Activated T-helper 2 cell treated with anti-CD3 and anti-CD28 coated beads, Interferon-gamma antibody, Interleukin-2, Interleukin-4, amounts not matched to agents 10 μg/mL and 5 μg/mL and 100 μg/mL, durations not matched to agents 14 hours and 24 hours and 36 hours (primary cell): Measurements from ENCODE around the gene NBPF4. TPM values are rescaled to one million over a fixed set of nuclear protein-coding genes. Genes with fewer than 3 reads are reported as not detected.
"Not testable (repeated sequence)": the region's sequence is repeated elsewhere in the genome, so short reads cannot be mapped to it uniquely, and the experiment has no call there.

Experiments used
- DNase-seq: peaks from one replicate; pipeline ENCODE4 v3.0.0; 2021; ENCODE audit warnings: low spot score
- H3K27ac Mint-ChIP-seq: one replicate; pipeline ENCODE4 v1.8.0; 2021; ENCODE audit warnings: mixed read lengths
- H3K27me3 Mint-ChIP-seq: one replicate; pipeline ENCODE4 v1.8.0; 2021; ENCODE audit warnings: low read depth, mixed read lengths
- H3K36me3 Mint-ChIP-seq: one replicate; pipeline ENCODE4 v1.8.0; 2021; ENCODE audit warnings: low read depth, mixed read lengths
- H3K4me1 Mint-ChIP-seq: one replicate; pipeline ENCODE4 v1.8.0; 2021; ENCODE audit warnings: low read depth, mixed read lengths
- H3K4me3 Mint-ChIP-seq: one replicate; pipeline ENCODE4 v1.8.0; 2021; ENCODE audit warnings: low read depth, mild to moderate bottlenecking, moderate library complexity, mixed read lengths
- H3K9me3 Mint-ChIP-seq: one replicate; pipeline ENCODE4 v1.8.0; 2021; ENCODE audit warnings: mixed read lengths
- intact Hi-C: fragments of 100-400 bp; cut with micrococcal nuclease; formaldehyde crosslinking; loops from one replicate; pipeline ENCODE4 v1.15.1; 2023
- total RNA-seq: library from RNA; stranded (reverse); gene quantifications from 2 replicates; pipeline ENCODE4 v1.2.3, GENCODE V29; 2022

NBPF4 gene
- total RNA-seq, 1 donor from 2014 or later = 0.43 TPM

DNA sequence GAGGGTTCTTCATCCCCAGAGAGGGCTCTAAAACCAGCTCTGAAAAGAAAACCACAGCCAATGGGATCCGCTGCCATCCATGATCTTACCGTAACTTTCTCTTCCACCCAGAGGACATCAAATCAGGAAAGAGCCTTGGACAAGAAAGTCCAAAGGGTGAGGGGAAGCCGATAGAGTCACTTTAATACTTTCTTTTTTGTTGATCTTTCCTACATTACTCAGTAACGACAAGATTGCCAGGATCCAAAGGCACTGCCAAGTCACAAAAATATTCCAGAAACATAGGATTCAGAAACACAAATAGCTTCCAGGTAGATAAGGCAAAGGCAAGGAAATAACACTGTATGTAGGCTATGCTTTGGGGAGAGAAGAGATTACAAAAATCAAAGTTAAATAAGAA, 17.0 kb downstream of the NBPF4 start:
- DNase-seq, H3K4me1 Mint-ChIP-seq, intact Hi-C loops, H3K27me3 Mint-ChIP-seq, H3K4me3 Mint-ChIP-seq, H3K9me3 Mint-ChIP-seq, H3K27ac Mint-ChIP-seq, H3K36me3 Mint-ChIP-seq: not testable (repeated sequence)

DNA sequence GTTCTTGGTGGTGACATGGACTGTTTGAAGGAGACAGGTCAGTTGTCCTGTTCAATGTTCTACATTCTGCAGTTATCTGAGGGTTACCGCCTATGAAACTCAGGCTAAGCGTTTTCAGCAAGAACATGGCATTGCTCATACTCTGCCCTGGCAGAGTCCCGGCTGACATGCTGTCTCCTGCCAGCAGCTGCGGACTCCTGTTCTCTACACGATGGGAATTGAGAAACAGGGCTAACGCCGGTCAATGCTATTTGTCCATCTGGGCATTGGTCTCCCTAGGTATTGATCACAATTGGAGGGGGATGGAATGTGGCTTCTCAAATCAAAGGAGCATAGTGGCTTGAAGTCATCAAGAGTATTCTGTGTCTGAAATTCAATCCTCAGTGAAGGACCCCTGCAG, 20.6 kb downstream of the NBPF4 start:
- H3K27me3 Mint-ChIP-seq, H3K36me3 Mint-ChIP-seq, H3K9me3 Mint-ChIP-seq, H3K4me1 Mint-ChIP-seq, intact Hi-C loops, H3K27ac Mint-ChIP-seq, H3K4me3 Mint-ChIP-seq, DNase-seq: not testable (repeated sequence)

DNA sequence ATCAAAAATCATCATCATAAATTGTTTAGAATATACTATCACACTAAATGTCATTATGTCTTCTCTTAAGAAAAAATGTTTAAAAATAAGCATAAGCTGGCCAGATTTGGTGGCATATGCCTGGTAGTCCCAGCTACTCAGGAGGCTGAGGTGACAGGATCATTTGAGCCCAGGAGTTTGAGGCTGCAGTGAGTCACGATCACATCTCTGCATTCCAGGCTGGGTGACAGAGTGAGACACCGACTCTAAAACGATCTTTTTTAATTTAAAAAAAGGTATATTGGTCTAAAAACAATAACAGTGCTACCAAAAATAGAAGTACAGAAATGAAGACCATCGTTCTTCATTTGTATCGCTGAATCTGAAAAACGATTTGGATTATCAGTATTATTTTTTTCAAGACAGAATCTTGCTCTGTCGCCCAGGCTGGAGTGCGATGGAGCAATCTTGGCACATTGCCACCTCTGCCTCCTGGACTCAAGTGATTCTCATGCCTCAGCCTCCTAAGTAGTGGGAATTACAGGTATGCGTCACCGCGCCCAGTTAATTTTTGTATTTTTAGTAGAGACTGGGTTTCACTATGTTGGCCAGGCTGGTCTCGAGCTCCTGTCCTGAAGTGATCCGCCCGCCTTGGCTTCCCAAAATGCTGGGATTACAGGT, 26.2 kb downstream of the NBPF4 start:
- H3K4me1 Mint-ChIP-seq = peaks cover 16% of the 10 kb centered on the region
- H3K4me3 Mint-ChIP-seq, H3K36me3 Mint-ChIP-seq, H3K9me3 Mint-ChIP-seq, H3K27ac Mint-ChIP-seq, DNase-seq, H3K27me3 Mint-ChIP-seq, intact Hi-C loops: not testable (repeated sequence)

DNA sequence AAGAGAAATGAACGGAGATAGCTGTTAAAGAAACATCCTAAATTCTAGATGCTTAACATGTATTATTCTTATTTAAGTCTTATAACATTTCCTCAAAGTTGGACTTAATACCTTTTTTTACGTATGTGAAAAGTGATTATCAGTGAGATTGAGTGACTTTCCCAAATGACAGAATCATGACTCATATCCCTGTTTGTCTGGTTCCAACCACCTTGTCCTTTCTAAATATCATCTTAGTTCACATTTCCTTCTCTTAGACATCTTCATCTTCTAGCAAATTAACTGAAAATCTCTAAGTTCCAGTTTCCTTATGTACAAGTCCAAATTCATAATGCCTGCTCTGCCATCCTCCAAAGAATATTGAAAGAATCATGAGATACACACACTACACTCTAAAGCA, 26.9 kb downstream of the NBPF4 start:
- H3K9me3 Mint-ChIP-seq, H3K4me3 Mint-ChIP-seq, H3K36me3 Mint-ChIP-seq, H3K27ac Mint-ChIP-seq, DNase-seq, intact Hi-C loops: not testable (repeated sequence)
- peaks cover 16% of the 10 kb centered on the region for H3K27me3 Mint-ChIP-seq
- H3K4me1 Mint-ChIP-seq = peaks cover 16% of the 10 kb centered on the region

DNA sequence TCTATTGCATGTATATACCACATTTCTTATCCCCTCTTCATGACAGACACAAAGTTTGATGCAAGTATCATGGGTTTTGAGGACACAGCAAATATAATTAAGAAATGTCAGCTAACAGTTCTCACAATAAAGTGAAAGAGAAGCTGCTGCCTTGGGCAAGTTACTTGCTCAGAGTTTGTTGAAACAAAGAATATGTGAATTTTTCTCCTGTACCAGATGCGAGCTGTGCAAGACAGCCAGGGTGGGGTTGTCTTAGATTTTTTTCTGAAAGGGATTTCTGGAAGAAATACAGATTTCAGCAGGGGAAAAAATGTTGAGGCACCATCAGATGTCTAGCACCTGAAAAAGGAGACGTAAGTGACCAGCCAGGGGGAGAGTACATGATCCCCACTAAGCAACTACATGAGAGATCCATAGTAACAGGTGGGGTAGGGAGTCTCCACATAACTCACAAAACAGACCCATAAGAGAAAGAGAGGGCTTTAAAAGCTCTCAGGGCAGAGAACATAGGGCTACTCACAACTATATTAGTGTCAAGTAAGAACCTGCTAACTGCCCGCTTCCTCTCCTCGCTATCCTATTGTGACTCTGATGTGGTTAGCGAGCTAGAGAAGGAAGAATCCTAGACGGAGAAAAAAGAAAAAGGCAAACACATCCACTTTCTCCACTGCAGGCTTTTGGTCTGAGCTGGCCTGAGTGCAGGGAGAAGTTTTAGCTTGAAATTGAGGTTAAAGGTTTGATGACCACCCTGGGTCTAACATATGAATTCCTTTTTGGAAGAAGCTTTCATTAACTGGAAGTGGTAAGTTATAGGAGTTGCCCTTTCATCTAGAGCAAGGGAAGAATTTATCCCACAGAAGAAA, 27.6 kb downstream of the NBPF4 start:
- H3K36me3 Mint-ChIP-seq, intact Hi-C loops, H3K27ac Mint-ChIP-seq, DNase-seq, H3K9me3 Mint-ChIP-seq, H3K4me3 Mint-ChIP-seq: not testable (repeated sequence)
- Mint-ChIP-seq H3K27me3 (peaks cover 22% of the 10 kb centered on the region), H3K4me1 (peaks cover 22% of the 10 kb centered on the region)

DNA sequence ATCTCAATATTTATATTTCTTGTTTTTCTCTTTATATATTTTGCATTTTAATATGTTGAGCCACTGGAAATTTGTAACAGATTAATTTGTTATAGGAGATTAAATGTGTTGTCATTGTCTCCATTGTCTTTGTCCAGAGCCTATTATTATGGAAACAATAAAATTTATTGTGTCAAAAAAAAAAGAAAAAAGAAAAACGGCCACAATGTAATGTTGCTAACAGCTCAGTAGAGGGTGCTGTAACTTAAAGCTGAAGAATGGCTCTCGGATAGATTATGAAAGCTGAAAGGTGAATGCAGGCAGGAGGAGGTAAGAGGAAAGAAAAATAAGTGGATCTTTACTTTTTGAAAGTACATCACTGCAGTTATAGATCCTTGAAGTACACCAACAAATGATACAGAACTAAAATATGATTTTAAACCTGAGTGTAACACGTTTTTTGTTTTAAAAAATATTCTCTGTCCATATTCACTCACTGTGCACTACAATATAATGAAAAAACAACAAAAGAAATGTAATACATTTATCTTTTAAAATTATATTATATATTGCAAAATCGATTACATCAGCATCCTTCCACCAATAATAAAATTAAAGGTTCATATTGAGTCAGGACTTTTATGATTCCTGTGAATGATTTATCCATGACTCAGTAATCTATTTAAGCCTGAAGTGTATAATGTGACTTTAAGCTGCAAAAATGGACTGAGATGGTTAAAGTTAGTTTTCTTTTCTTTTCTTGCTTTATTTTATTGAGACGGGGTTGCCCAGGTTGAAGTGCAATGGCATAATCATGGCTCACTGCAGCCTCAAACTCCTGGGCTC, 29.0 kb downstream of the NBPF4 start:
- not testable (repeated sequence) for H3K27ac Mint-ChIP-seq, H3K4me3 Mint-ChIP-seq, H3K36me3 Mint-ChIP-seq, H3K9me3 Mint-ChIP-seq, DNase-seq
- peaks cover 33% of the 10 kb centered on the region for H3K4me1 Mint-ChIP-seq
- peaks cover 24% of the 10 kb centered on the region for H3K27me3 Mint-ChIP-seq
- intact Hi-C loops = loop anchor here (5.0 kb wide), 1 partner anchor 477 kb away; the partner anchor contains the start of gene PRPF38B

DNA sequence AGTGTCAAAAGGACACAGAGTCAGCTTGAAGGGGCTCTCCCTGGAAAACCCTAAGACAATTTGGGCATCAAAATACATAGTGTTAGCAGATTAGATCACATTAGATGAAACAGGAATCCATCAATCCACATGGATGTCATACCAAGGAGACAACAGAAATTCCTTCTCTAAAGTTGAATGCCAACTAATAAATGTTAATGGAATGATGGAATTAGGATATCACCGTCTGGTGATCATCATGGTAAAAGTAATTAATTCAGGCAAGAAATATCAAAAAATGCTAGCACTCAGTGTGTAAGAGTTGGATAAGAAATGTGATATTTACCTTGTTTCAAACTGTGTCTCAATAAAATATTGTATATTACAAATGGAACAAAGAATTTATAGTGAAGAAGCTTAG, 32.9 kb downstream of the NBPF4 start:
- Mint-ChIP-seq H3K36me3 (no peaks in the 10 kb centered on the region), H3K27ac (no peak overlapping the region)
- intact Hi-C loops = loop anchor here (5.0 kb wide), 1 partner anchor 481 kb away; the partner anchor contains the start of gene PRPF38B

DNA sequence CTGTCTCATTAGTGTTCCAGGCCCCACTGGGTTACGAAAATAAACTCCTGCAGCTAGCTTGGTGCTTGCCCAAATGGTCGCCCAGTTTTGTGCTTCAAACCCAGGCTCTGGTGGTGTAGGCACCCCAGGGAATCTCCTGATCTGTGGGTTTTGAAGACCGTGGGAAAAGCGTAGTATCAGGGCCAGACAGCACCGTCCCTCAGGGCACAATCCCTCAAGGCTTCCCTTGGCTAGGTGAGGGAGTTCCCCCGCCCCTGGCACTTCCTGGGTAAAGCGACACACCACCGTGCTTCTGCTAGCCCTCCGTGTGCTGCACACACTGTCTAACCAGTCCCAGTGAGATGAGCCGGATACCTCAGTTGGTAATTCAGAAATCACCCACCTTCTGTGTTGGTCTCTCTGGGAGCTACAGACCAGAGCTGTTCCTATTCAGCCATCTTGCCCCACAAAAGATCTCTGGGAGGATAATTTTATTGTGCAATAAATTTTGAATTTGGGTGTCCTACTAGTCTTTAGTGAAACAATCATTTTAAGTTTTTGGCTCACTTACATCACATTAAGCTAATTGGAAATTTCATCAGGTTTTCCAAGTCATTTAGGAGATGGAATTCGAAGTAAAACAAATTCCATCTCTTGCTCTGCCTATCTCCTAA, 34.3 kb downstream of the NBPF4 start:
- H3K27ac Mint-ChIP-seq = no peak overlapping the region
- peaks cover 54% of the 10 kb centered on the region for H3K27me3 Mint-ChIP-seq
- intact Hi-C loops = loop anchor here (5.0 kb wide), 1 partner anchor 483 kb away; the partner anchor contains the start of gene PRPF38B
- H3K36me3 Mint-ChIP-seq = no peaks in the 10 kb centered on the region
- no peak overlapping the region for H3K4me3 Mint-ChIP-seq
- peaks cover 4% of the 10 kb centered on the region for H3K9me3 Mint-ChIP-seq
- peaks cover 27% of the 10 kb centered on the region for H3K4me1 Mint-ChIP-seq
- DNase-seq = no peak

More for the DNA sequence above, 32.9 kb downstream of the NBPF4 start:
- DNase-seq = no peak
- Mint-ChIP-seq H3K4me3 (no peak overlapping the region), H3K9me3 (no peaks in the 10 kb centered on the region), H3K27me3 (peaks cover 49% of the 10 kb centered on the region), H3K4me1 (peaks cover 30% of the 10 kb centered on the region)

DNA sequence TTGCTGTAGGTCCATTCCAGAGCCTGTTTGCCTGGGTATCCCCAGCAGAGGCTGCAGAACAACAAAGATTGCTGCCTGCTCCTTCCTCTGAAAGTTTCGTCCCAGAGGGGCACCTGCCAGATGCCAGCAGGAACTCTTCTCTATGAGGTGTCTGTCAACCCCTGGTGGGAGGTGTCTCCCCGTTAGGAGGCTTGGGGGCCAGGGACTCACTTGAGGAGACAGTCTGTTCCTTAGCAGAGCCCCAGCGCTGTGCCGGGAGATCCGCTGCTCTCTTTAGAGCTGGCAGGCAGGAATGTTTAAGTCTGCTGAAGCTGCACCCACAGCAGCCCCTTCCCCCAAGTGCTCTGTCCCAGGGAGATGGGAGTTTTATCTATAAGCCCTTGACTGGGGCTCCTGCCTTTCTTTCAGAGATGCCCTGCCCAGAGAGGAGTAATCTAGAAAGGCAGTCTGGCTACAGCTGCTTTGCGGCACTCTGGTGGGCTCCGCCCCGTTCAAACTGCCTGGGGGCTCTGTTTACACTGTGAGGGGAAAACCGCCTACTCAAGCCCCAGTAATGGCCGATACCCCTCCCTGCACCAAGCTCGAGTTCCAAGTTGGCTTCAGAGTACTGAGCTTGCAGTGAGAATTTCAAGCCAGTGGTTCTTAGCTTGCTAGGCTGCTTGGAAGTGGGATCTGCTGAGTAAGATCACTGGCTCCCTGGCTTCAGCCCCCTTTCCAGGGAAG, 35.0 kb downstream of the NBPF4 start:
- peaks cover 58% of the 10 kb centered on the region for H3K27me3 Mint-ChIP-seq

DNA sequence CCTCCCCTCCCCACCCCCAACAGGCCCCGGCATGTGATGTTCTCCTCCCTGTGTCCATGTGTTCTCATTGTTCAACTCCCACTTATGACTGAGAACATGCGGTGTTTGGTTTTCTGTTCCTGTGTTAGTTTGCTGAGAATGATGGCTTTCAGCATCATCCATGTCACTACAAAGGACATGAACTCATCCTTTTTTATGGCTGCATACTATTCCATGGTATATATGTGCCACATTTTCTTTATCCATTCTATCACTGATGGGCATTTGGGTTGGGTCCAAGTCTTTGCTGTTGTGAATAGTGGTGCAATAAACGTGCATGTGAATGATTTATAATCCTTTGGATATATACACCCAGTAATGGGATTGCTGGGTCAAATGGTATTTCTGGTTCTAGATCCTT, 40.3 kb downstream of the NBPF4 start:
- Mint-ChIP-seq H3K4me1 (peaks cover 24% of the 10 kb centered on the region), H3K9me3 (peaks cover 10% of the 10 kb centered on the region), H3K27me3 (peaks cover 36% of the 10 kb centered on the region)
- intact Hi-C loops = loop anchor here (5.0 kb wide), 2 partner anchors 416 to 439 kb away; no protein-coding TSS in a partner anchor
- not testable (repeated sequence) for H3K4me3 Mint-ChIP-seq, H3K27ac Mint-ChIP-seq, H3K36me3 Mint-ChIP-seq, DNase-seq

More for the DNA sequence above, 35.0 kb downstream of the NBPF4 start:
- no peak for DNase-seq
- intact Hi-C loops = no loop called here
- Mint-ChIP-seq H3K4me3 (no peak overlapping the region), H3K4me1 (peaks cover 29% of the 10 kb centered on the region), H3K9me3 (peaks cover 9% of the 10 kb centered on the region), H3K27ac (no peak overlapping the region), H3K36me3 (no peaks in the 10 kb centered on the region)

DNA sequence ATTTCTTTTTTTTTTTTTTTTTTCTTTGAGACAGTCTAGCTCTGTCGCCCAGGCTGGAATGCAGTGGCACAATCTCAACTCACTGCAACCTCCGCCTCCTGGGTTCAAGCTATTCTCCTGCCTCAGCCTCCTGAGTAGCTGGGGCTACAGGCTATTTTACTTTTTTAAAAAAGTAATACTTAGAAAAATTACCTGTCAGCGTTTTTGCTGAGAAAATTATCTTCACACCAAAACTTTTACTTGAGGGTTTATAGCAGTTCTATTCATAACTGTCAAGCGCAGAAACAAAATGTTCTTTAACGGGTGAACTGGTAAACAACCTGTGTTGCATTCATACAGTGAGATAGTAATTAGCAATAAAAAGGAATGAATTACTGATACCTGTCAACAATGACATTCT, 42.2 kb downstream of the NBPF4 start:
- intact Hi-C loops = loop anchor here (5.0 kb wide), 2 partner anchors 414 to 441 kb away; no protein-coding TSS in a partner anchor
- DNase-seq = no peak
- H3K9me3 Mint-ChIP-seq = peaks cover 10% of the 10 kb centered on the region
- peaks cover 27% of the 10 kb centered on the region for H3K36me3 Mint-ChIP-seq
- H3K27me3 Mint-ChIP-seq = peaks cover 17% of the 10 kb centered on the region
- no peak overlapping the region for H3K27ac Mint-ChIP-seq
- H3K4me1 Mint-ChIP-seq = peaks cover 37% of the 10 kb centered on the region
- H3K4me3 Mint-ChIP-seq = no peak overlapping the region
